HepG2 (cell line): ENCODE measurements around the gene CELF2. TPM values are rescaled to one million over a fixed set of nuclear protein-coding genes. Genes with fewer than 3 reads are reported as not detected.

Experiments
- ATAC-seq: fragments of 200-7000 bp; cut with Tn5 transposase; 3 replicates; pipeline ENCODE4 v1.9.1; 2020; ENCODE audit warnings: mild to moderate bottlenecking, moderate library complexity
- BruUV-seq: library from RNA; stranded (reverse); fragments of 400-500 nt; replicated peaks from 2 replicates; lab custom pipeline; 2021; lab: Mats Ljungman, UMichigan
- CTCF ChIA-PET: fragments of 300-600 bp; formaldehyde crosslinking; extraction: SDS; loops from one replicate; lab custom pipeline; 2021; ENCODE audit warnings: low total read pairs, inconsistent platforms, low intra/inter-chr PET ratio; lab: Yijun Ruan, JAX
- POLR2A ChIA-PET: fragments of 350-600 bp; sonication (Branson Sonifier 250); formaldehyde crosslinking; loops from one replicate; lab custom pipeline; 2020; ENCODE audit warnings: antibody characterized with exemption, inconsistent platforms; lab: Yijun Ruan, JAX
- DNase-seq: peaks from one replicate; pipeline ENCODE4 v3.0.0-alpha.2; 2015; ENCODE audit warnings: low spot score
- FAIRE-seq: peaks from 3 replicates; lab custom pipeline; 2011; peaks lifted over from hg19 to GRCh38; lab: Jason Lieb, UNC
- H2AFZ ChIP-seq: one replicate; pipeline ENCODE4 v1.6.1; 2011; ENCODE audit warnings: low read length, inconsistent platforms
- H3K27ac ChIP-seq: fragments of 300-600 bp; 3 replicates; pipeline ENCODE4 v1.8.0; 2011; ENCODE audit warnings: mixed run types, mild to moderate bottlenecking, mixed read lengths, low read length, inconsistent platforms; ENCODE audit not compliant: insufficient read depth; ENCODE audit errors: extremely low read length
- H3K27me3 ChIP-seq, 2 experiments: fragments of 200-600 bp in 1 of 2; 2 replicates in 1 of 2; 3 replicates in 1 of 2; pipeline versions ENCODE4 v1.6.0 to v1.8.0; 2011; ENCODE audit warnings: low read length in 2 of 2, mild to moderate bottlenecking in 2 of 2, moderate library complexity in 2 of 2, inconsistent platforms in 1 of 2; ENCODE audit not compliant: insufficient read depth in 2 of 2, control insufficient read depth in 1 of 2
- H3K36me3 ChIP-seq, 2 experiments: fragments of 200-600 bp in 1 of 2; replicated peaks in 1 of 2; 2 replicates in 1 of 2; 3 replicates in 1 of 2; pipeline versions ENCODE4 v1.5.1 to v1.8.0; 2011; ENCODE audit warnings: low read length in 2 of 2, inconsistent platforms in 1 of 2; ENCODE audit not compliant: insufficient read depth in 2 of 2, control insufficient read depth in 1 of 2
- H3K4me1 ChIP-seq: 2 replicates; pipeline ENCODE4 v1.5.1; 2012; ENCODE audit warnings: low read length, inconsistent platforms; ENCODE audit not compliant: insufficient read depth
- H3K4me2 ChIP-seq: 2 replicates; pipeline ENCODE4 v1.6.0; 2011; ENCODE audit warnings: low read depth, low read length, inconsistent platforms
- H3K4me3 ChIP-seq, 3 experiments: fragments of 200-600 bp in 1 of 3; sonication (generic), shearing (Covaris generic) in 1 of 3; replicated peaks in 1 of 3; 2 replicates each; pipeline ENCODE4 v1.5.1; 2011 to 2016; ENCODE audit warnings: low read length in 3 of 3, inconsistent platforms in 2 of 3, low read depth in 2 of 3, mild to moderate bottlenecking in 2 of 3, control low read depth in 1 of 3, mixed read lengths in 1 of 3; ENCODE audit not compliant: insufficient read depth in 1 of 3
- H3K79me2 ChIP-seq: one replicate; pipeline ENCODE4 v1.6.1; 2011; ENCODE audit warnings: low read length, inconsistent platforms; ENCODE audit not compliant: insufficient read depth
- H3K9ac ChIP-seq: 2 replicates; pipeline ENCODE4 v1.6.0; 2011; ENCODE audit warnings: mild to moderate bottlenecking, low read depth, low read length, inconsistent platforms; ENCODE audit not compliant: insufficient read depth
- H3K9me3 ChIP-seq: 2 replicates; pipeline ENCODE4 v1.5.1; 2012; ENCODE audit warnings: mild to moderate bottlenecking, low read length
- H4K20me1 ChIP-seq: 2 replicates; pipeline ENCODE4 v1.6.0; 2011; ENCODE audit warnings: inconsistent platforms, mild to moderate bottlenecking, low read length, moderate library complexity; ENCODE audit not compliant: insufficient read depth
- ARHGAP35 ChIP-seq: sonication (generic); formaldehyde crosslinking; IDR thresholded peaks from 2 replicates; pipeline ENCODE4 v1.9.0; 2022; ENCODE audit warnings: mild to moderate bottlenecking, inconsistent platforms, moderate library complexity, missing genetic modification reagents, borderline replicate concordance
- HMG20A ChIP-seq: IDR thresholded peaks from 2 replicates; pipeline ENCODE4 v1.6.1; 2016; ENCODE audit warnings: borderline replicate concordance
- IRX3 ChIP-seq: sonication (generic); formaldehyde crosslinking; IDR thresholded peaks from 2 replicates; pipeline ENCODE4 v1.8.1; 2023; ENCODE audit warnings: mild to moderate bottlenecking, low read depth, missing genetic modification reagents, borderline replicate concordance
- JARID2 ChIP-seq: sonication (generic); formaldehyde crosslinking; IDR thresholded peaks from 2 replicates; pipeline ENCODE4 v1.8.1; 2023; ENCODE audit warnings: missing genetic modification reagents, inconsistent platforms; ENCODE audit not compliant: insufficient replicate concordance
- MAFK ChIP-seq, 2 experiments: IDR thresholded peaks in 1 of 2; conservative IDR thresholded peaks in 1 of 2; 2 replicates each; pipeline ENCODE4 v1.6.1; 2011; ENCODE audit warnings: improper control_type of control experiment in 2 of 2, low read length in 2 of 2
- NCOA2 ChIP-seq: sonication (generic); formaldehyde crosslinking; IDR thresholded peaks from 2 replicates; pipeline ENCODE4 v1.8.0; 2022; ENCODE audit warnings: inconsistent platforms
- NFKBIZ ChIP-seq: IDR thresholded peaks from 2 replicates; pipeline ENCODE4 v1.6.1; 2018; ENCODE audit warnings: missing genetic modification reagents, missing compliant biosample characterization
- ZBTB2 ChIP-seq: sonication (generic); formaldehyde crosslinking; IDR thresholded peaks from 2 replicates; pipeline ENCODE4 v1.8.0; 2022; ENCODE audit warnings: low read depth, missing genetic modification reagents
- ZBTB7A ChIP-seq: sonication (generic); formaldehyde crosslinking; IDR thresholded peaks from 2 replicates; pipeline ENCODE4 v1.8.0; 2022; ENCODE audit warnings: mild to moderate bottlenecking, missing genetic modification reagents
- ZFP41 ChIP-seq: sonication (generic); formaldehyde crosslinking; IDR thresholded peaks from 2 replicates; pipeline ENCODE4 v1.4.0; 2020; ENCODE audit warnings: mild to moderate bottlenecking, missing genetic modification reagents, borderline replicate concordance
- ZKSCAN8 ChIP-seq: IDR thresholded peaks from 2 replicates; pipeline ENCODE4 v1.6.1; 2016; ENCODE audit warnings: borderline replicate concordance, missing genetic modification reagents, missing compliant biosample characterization
- ZNF232 ChIP-seq: sonication (generic); formaldehyde crosslinking; IDR thresholded peaks from 2 replicates; pipeline ENCODE4 v1.4.0; 2020; ENCODE audit warnings: missing genetic modification reagents, borderline replicate concordance
- ZNF780A ChIP-seq: sonication (generic); formaldehyde crosslinking; IDR thresholded peaks from 2 replicates; pipeline ENCODE4 v1.8.0; 2022; ENCODE audit warnings: mild to moderate bottlenecking, missing genetic modification reagents, moderate library complexity
- WGBS: methylation state at CpG from one replicate; pipeline ENCODE4 v1.1.6; 2017; ENCODE audit warnings: low lambda C conversion rate; 5-methylcytosine and 5-hydroxymethylcytosine counted together
- in situ Hi-C: cut with HindIII; loops from 2 replicates; pipeline ENCODE4 v1.10.0; 2017; ENCODE audit warnings: low pct_unique_long_range_greater_than_20kb; ENCODE audit not compliant: extremely low pct_ligation_motif_present
- intact Hi-C: fragments of 100-400 bp; cut with micrococcal nuclease; formaldehyde crosslinking; loops from one replicate; pipeline ENCODE4 v1.10.0; 2022; ENCODE audit not compliant: unreplicated experiment
- polyA plus RNA-seq, 8 experiments: library from polyadenylated mRNA; depleted of rRNA in 3 of 8; stranded (reverse) in 7 of 8; unstranded in 1 of 8; fragments of >200 nt; fragmentation: Illumina TruSeq in 4 of 8; extraction: Trizol in 4 of 8; gene quantifications; 2 replicates each; pipeline versions ENCODE4 v1.2.1 to v1.2.3, GENCODE V29; 2011 to 2016; ENCODE audit warnings: low read depth in 4 of 8, missing spikeins in 1 of 8, mixed read lengths in 1 of 8; ENCODE audit not compliant: insufficient read depth in 1 of 8
- total RNA-seq, 5 experiments: library from RNA; depleted of rRNA; stranded (reverse); fragments of >200 nt; fragmentation: Illumina TruSeq; extraction: Trizol; gene quantifications; 2 replicates each; pipeline ENCODE4 v1.2.3, GENCODE V29; 2016; ENCODE audit warnings: low read depth in 1 of 5
- TF ChIP-seq, protein P1 (sequence below): sonication (generic); formaldehyde crosslinking; IDR thresholded peaks from 2 replicates; pipeline ENCODE4 v1.8.1; 2023; ENCODE audit warnings: mild to moderate bottlenecking, missing genetic modification reagents

Gene CELF2
- total and polyA plus RNA-seq, 2 of the 13 experiments (the other 11 are each of a cell fraction or from before 2014, with no cell fraction given): not detected

GRCh38 chr10:11344550-11344949 is 326.9 kb downstream of the CELF2 start:
- TF ChIP-seq HMG20A: no peak
- no peak for TF ChIP-seq ZBTB2 (CRISPR knock-in tag)
- no peak for TF ChIP-seq ARHGAP35 (CRISPR knock-in tag)
- TF ChIP-seq MAFK (conservative IDR thresholded peaks at IDR 0.05 in 1 of 2, IDR thresholded peaks at IDR 0.05 in 1 of 2; ENCODE audit: low read length in 2 of 2): no peak
- no peak for TF ChIP-seq ZNF232 (CRISPR knock-in tag)
- TF ChIP-seq, protein P1, sequence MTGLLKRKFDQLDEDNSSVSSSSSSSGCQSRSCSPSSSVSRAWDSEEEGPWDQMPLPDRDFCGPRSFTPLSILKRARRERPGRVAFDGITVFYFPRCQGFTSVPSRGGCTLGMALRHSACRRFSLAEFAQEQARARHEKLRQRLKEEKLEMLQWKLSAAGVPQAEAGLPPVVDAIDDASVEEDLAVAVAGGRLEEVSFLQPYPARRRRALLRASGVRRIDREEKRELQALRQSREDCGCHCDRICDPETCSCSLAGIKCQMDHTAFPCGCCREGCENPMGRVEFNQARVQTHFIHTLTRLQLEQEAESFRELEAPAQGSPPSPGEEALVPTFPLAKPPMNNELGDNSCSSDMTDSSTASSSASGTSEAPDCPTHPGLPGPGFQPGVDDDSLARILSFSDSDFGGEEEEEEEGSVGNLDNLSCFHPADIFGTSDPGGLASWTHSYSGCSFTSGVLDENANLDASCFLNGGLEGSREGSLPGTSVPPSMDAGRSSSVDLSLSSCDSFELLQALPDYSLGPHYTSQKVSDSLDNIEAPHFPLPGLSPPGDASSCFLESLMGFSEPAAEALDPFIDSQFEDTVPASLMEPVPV (CRISPR knock-in tag): no peak
- TF ChIP-seq NFKBIZ (CRISPR knock-in tag): no peak
- no peak for TF ChIP-seq JARID2
- no peak for TF ChIP-seq ZNF780A (CRISPR knock-in tag)
- no peak for TF ChIP-seq ZBTB7A
- TF ChIP-seq NCOA2 (CRISPR knock-in tag): no peak
- no peak for TF ChIP-seq IRX3
- no peak for TF ChIP-seq ZFP41
- TF ChIP-seq ZKSCAN8 (CRISPR knock-in tag): no peak
- BruUV-seq: no TSS peak
- in situ Hi-C loops: no loop called here
- ATAC-seq (no peak), FAIRE-seq (no peak), DNase-seq (no peak)
- H3K4me3 ChIP-seq: no peak overlapping the region
- 84% methylated on average over 9 of the region's 28 CpGs for WGBS
- H3K9ac ChIP-seq: no peak overlapping the region
- H3K4me2 ChIP-seq: no peak overlapping the region
- H3K27me3 ChIP-seq: 0 out of 5 replicates have a peak, but pooled peaks cover 0 to 8% of the 10 kb centered on the region in 2 experiments
- H3K36me3 ChIP-seq: no peaks in the 10 kb centered on the region
- intact Hi-C loops: no loop called here
- H2AFZ ChIP-seq: no peak overlapping the region
- no peaks in the 10 kb centered on the region for H3K4me1 ChIP-seq
- no peaks in the 10 kb centered on the region for H4K20me1 ChIP-seq
- ChIA-PET CTCF (no interaction called here), POLR2A (no interaction called here)
- H3K79me2 ChIP-seq: no peaks in the 10 kb centered on the region
- no peaks in the 10 kb centered on the region for H3K9me3 ChIP-seq
- no peak overlapping the region for H3K27ac ChIP-seq
